Thyroid gland (tissue), 4 donors: ENCODE measurements around the gene PCDHGB2.

ENCODE experiments used
- CTCF ChIP-seq, 6 experiments: fragments of 200-600 bp in 3 of 6; fragments of 450-650 bp in 3 of 6; sonication (generic) in 3 of 6; IDR thresholded peaks; one replicate each; pipeline ENCODE4 v1.5.1; 2016 to 2019; ENCODE audit warnings: antibody characterized with exemption in 6 of 6, mild to moderate bottlenecking in 2 of 6, inconsistent platforms in 1 of 6, moderate library complexity in 1 of 6
- POLR2A ChIP-seq, 2 donors: fragments of 450-650 bp; IDR thresholded peaks; one replicate each; pipeline ENCODE4 v1.6.1; 2017; ENCODE audit warnings: antibody characterized with exemption in 2 of 2, mild to moderate bottlenecking in 2 of 2, moderate library complexity in 1 of 2

GRCh38 chr5:141389153-141390042 is 29.6 kb downstream of the PCDHGB2 start:
- TF ChIP-seq CTCF (IDR thresholded peaks at IDR 0.05) (no peak), POLR2A (IDR thresholded peaks at IDR 0.05) (no peak)
